HG03354 (cell line): ENCODE measurements around the gene PUM2.
"Not testable (repeated sequence)": the region's sequence is repeated elsewhere in the genome, so short reads cannot be mapped to it uniquely, and the experiment has no call there.

Source experiments
- ATAC-seq: cut with Tn5 transposase; IDR thresholded peaks from one replicate; pipeline ENCODE4 v1.9.1; 2021; ENCODE audit warnings: mild to moderate bottlenecking; ENCODE audit not compliant: unreplicated experiment, poor library complexity, severe bottlenecking

PUM2 gene, protein sequence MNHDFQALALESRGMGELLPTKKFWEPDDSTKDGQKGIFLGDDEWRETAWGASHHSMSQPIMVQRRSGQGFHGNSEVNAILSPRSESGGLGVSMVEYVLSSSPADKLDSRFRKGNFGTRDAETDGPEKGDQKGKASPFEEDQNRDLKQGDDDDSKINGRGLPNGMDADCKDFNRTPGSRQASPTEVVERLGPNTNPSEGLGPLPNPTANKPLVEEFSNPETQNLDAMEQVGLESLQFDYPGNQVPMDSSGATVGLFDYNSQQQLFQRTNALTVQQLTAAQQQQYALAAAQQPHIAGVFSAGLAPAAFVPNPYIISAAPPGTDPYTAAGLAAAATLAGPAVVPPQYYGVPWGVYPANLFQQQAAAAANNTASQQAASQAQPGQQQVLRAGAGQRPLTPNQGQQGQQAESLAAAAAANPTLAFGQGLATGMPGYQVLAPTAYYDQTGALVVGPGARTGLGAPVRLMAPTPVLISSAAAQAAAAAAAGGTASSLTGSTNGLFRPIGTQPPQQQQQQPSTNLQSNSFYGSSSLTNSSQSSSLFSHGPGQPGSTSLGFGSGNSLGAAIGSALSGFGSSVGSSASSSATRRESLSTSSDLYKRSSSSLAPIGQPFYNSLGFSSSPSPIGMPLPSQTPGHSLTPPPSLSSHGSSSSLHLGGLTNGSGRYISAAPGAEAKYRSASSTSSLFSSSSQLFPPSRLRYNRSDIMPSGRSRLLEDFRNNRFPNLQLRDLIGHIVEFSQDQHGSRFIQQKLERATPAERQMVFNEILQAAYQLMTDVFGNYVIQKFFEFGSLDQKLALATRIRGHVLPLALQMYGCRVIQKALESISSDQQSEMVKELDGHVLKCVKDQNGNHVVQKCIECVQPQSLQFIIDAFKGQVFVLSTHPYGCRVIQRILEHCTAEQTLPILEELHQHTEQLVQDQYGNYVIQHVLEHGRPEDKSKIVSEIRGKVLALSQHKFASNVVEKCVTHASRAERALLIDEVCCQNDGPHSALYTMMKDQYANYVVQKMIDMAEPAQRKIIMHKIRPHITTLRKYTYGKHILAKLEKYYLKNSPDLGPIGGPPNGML

DNA sequence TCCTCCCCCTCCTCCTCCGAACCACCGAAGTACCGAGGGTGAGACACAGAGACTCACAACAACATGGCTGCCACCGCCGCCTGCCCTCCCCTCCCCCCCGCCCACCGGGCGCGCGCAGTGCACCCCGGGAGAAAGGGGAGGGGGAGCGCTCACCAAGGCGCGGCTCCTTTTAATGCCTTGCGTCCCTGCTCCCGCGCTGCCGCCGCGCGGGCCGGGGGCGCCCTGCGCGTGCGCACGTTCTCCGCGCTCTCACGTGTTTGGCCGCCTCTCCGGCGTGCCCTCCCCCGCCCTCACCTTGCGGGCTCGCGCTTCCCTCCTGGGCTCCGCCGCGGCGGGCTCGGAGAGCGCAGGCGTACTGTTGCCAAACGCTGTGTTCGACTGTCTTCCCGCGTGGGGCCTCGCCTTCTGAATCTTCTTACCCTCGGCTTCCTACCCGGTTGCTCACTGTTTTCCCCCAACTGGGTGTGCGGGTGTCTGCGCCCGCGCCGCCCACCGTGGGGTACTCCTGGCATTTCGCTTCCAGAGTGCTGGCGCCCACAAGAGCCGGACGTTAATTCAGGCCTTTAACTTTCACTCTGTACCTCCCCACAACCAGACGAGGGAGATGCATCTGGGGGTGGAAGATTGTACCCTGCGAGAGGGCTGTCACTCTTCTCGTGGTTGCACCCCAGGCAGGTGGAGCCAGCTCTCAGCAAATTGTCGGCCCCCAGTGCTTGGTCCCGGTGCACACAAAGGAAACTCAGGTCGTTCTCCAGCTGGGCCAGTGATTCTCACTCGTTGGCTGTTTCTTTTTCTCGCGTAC is at the start of gene PUM2:
Gene PUM2 (minus strand): TSS at position 92 of the 802 bp plus-strand sequence. CDS start 23,484 bp downstream, outside the sequence.
- ATAC-seq: peak; percentile 86

DNA sequence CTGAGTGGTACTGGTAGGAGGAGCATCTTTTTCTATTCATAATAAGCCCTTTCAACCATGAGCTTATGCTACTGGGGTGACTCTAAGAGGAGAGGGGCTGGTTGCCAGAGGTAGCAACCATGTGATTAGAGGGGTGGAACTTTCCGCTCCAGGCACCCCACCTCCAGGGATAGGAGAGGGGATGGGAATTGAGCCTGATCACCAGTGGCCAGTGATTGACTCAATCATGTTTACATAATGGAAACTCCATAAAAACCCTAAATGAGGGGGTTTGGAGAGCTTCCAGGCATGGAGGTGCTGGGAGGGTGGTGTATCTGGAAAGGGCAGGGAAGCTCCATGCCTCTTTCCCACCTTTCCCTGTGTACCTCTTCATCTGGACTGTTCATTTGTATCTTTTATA is 49.7 kb upstream of the PUM2 start:
- ATAC-seq: no peak

DNA sequence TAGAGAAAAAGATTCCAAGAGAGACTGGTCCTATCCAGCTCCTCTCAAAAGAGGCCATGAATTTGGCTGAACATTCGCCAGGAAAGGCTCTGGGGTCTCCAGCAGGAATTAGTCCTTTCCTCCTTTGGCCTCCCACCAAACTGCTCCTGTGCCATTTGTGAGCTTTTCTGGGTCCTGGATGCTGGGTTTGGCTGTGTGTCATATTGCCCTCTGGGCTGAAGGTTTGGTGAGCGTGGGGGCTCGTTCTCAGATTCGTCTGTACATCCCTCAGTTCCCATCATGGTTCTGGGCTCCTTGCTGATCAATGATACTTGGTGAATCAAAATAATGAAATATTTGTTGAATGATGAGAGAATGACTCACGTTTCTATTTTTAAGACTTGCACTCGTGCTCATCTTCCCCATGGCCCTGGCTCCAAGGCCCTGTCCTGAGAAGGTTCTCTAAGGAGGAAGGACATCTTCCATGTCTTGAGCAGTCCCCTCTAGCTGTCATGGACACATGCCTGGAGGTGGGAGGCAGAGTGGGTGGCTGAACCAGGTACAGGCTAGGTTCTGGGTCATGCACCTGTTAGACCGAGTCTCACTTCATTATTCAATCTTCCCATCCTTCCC is 48.4 kb upstream of the PUM2 start:
- ATAC-seq: no peak

DNA sequence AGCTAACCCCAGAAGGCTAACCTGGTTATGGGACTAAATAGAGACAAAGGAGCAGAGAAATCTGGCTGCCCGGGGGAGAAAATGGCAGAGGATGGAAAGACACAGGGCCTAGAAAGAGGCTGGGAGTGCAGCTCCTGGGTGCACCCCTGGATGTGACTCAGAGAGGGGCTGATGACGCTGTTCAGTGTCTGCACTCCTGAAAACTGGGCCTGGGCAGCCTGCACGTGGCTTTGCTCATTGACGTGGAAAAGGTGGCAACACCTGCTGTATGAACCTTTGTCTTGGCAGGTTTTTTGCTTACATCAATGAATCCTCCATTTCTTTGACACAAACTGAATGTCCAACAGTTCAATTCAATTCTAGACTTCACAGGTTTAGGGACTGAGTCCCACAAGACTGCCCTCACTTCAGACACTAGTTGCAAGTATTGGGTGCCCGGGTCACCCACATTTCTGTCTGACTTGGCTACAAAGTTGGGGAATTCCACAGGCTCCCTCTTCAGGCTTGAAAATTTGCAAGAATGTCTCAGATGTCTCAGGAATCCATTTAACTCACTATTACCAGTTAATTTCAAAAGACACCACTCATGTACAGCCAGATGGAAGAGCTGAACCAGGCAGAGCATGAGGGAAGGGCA is 47.3 kb upstream of the PUM2 start:
- ATAC-seq: no peak

- ATAC-seq: no peak
Measured at GRCh38 chr2:20396356-20397000, 45.8 kb upstream of the PUM2 start.

DNA sequence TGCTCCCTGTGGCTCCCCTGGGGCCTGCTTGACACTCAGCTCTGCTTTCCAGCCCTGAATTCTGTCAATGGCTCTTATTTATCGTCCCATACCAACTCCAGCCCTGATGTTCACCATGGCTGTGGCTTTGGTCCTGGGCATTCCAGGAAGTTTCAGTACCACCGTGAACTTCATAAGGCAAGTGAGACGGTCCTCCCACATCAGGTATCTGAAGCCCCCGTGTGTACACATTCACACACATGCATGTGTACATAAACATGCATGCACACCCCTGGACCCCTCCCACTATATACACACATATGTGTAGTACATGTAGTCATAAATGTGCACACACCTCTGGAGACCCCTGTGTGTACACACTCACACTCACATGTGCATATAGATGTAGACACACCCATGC is 43.3 kb upstream of the PUM2 start:
- ATAC-seq: no peak

DNA sequence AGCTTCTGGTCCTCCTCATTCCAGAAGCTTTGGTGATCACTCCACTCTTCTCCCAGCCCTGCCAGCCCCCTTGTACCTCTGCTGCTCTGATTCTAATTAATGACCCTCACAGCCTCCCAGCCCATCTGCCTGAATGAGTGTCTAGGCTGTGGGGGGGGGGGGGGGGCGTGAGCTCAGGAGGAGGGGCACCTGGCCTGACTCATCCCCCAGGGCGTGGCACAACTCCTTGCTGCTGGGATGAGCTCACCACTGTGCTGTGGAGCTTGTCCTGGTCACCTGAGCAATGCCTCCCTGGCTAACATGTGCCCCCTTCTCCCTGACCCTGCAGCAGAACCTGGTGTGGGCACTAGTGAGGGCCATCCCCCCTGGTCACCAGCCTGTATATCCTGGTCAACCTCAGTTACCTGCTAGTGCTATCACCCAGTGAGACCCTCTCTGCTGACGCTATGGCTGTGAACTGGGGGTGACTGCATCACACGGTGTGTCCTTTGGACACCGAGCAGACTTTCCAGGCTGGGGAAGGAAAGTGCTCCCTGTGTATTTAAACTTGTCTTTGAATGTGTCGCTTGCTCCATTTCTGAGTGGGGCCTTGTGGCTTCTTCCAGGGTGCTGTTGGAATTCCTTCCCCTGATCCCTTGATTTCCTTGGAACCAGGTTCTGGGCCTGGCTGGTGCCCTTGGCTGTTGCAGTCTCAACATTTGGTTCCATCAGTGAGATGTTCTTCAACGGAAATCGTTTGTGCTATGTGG is 41.5 kb upstream of the PUM2 start:
- no peak for ATAC-seq

- no peak for ATAC-seq
Measured at GRCh38 chr2:20390524-20391123, 40.0 kb upstream of the PUM2 start.

DNA sequence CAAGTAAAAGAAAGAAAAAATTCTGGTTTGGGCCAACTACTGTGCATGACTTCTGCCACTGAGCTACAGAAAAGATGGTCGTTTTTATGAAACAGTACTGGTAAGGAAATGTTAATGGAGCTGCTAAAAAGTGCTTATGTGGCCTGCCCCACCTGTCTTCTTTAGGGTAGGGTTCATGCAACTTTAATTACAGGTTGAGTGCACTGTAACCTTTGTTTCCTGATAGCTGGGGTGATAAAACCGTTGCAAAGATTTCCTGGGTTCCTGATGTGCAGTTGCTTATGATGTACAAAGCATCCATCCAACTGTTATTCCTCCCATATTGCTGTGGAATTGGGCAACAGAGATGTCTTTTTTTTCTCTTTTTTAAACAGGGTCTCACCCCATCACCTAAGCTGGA is 34.3 kb upstream of the PUM2 start:
- ATAC-seq: no peak

DNA sequence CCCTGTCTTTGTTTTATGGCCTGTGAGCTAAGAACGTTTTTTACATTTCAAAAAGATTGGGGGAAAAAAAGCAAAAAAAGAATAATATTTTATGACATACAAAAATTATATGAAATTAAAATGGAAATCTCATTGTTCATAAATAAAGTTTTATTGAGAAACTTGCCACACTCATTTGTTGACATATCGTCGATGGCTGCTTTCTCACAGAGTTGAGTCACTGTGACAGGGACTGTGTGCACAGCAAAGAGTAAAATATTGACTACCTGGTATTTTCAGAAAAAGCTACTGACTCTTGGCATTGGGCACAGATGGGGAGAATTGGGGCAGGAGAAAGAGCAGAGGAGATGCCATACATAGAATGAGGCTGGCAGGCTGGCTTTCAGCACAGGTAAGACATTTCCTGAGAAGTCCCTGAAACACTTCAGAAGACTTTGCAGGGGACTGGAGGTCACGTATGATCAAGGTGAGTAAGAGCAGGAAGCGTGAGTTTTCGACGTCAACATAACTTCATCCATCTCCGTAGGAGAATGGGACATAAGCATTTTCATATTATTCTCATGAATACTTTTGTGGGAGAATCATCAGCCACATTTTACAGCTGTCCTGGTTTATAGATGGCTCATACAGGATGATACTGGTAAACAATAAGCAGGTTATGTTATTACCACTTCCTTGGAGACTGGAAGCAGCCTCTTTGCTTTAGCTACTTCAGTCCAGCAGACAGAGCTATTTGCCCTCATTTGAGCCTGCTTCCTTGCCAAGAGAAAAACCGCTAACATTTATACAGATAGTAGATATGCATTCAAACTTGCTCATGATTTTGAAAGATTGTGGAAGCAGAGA is 32.5 kb upstream of the PUM2 start:
- no peak for ATAC-seq

DNA sequence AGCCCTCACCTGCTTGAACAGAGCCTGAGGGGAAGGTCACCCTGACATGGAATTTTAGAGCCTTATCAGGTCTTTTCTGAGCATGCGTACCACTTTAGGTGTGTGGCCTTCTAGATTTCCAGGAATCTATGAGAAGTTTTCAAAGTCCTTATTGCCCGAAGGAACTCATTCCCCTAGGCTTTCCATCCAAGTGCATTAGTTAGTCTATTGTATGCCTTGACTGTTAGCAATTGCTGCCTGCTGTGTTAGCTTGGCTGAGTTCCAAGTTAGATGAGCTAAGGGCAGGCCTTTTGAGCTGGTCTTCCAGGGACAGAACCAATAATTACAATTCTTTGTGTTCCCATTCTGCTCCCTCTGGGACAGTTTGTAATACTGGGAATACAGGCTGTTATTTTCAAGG is 30.8 kb upstream of the PUM2 start:
- no peak for ATAC-seq

GRCh38 chr2:20378891-20379519 is 28.4 kb upstream of the PUM2 start:
- no peak for ATAC-seq

- no peak for ATAC-seq
Measured at GRCh38 chr2:20378341-20378740, 27.7 kb upstream of the PUM2 start.

GRCh38 chr2:20377741-20378140 is 27.1 kb upstream of the PUM2 start:
- ATAC-seq: no peak

GRCh38 chr2:20374982-20375381 is 24.3 kb upstream of the PUM2 start:
- ATAC-seq: not testable (repeated sequence)
